Left ventricle myocardium inferior (tissue), 1 donor: ENCODE data around the gene NOP9. TPM values are rescaled to one million over a fixed set of nuclear protein-coding genes. Genes with fewer than 3 reads are reported as not detected.

Experiments used
- DNase-seq: peaks from one replicate; pipeline ENCODE4 v3.0.0-alpha.2; 2020
- H3K27ac ChIP-seq: fragments of 200-600 bp; replicated peaks from 2 replicates; pipeline ENCODE4 v1.8.0; 2021
- H3K27me3 ChIP-seq: fragments of 200-600 bp; 2 replicates; pipeline ENCODE4 v1.8.0; 2021; ENCODE audit warnings: low read depth
- H3K36me3 ChIP-seq: fragments of 200-600 bp; 2 replicates; pipeline ENCODE4 v1.8.0; 2021
- H3K4me1 ChIP-seq: fragments of 200-600 bp; 2 replicates; pipeline ENCODE4 v1.8.0; 2021
- H3K4me3 ChIP-seq: fragments of 200-600 bp; 2 replicates; pipeline ENCODE4 v1.8.0; 2021; ENCODE audit warnings: mild to moderate bottlenecking, moderate library complexity
- H3K9me3 ChIP-seq: fragments of 200-600 bp; replicated peaks from 2 replicates; pipeline ENCODE4 v1.8.0; 2021
- intact Hi-C: fragments of 100-400 bp; cut with micrococcal nuclease; formaldehyde crosslinking; loops from one replicate; pipeline ENCODE4 v1.11.0; 2022
- total RNA-seq: library from RNA; stranded (reverse); fragmentation: NEBNext Ultra II Directional; extraction: Animal tissue kit (Norgen Biotek cat#: 25700); gene quantifications from one replicate; pipeline ENCODE4 v1.2.1, GENCODE V29; 2021
- TF ChIP-seq, protein P1 (sequence below): fragments of 200-600 bp; IDR thresholded peaks from 2 replicates; pipeline ENCODE4 v1.8.0; 2021; ENCODE audit warnings: antibody characterized with exemption, mild to moderate bottlenecking, borderline replicate concordance
- donor health status: DM: no; HTN: yes; CAD: no; lungs with severe emphysema.

The NOP9 gene
- total RNA-seq, 1 donor from 2014 or later: 23.4 TPM

DNA sequence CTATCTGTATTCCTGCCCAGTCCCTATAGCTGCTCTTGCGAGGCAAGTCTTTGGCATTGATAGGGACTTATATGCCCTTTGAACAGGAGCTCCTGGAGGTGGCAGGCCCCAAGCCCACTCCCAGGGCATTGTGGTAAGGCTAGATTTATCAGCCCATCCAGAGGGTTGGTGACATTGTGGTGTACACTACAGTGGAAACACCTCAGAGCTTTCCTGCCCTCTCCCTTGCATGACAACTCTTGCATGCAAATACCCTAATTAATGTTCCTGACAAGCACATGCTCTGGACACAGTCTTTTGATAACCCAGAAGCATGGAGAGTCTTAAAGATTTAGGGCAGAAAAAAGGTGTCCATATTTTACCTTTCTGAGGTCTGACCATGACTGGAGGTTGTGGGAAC lies 41.0 kb downstream of the NOP9 start:
- intact Hi-C loops: no loop called here
- no peak overlapping the region for H3K27ac ChIP-seq
- H3K27me3 ChIP-seq: peaks cover 66% of the 10 kb centered on the region
- TF ChIP-seq, protein P1, sequence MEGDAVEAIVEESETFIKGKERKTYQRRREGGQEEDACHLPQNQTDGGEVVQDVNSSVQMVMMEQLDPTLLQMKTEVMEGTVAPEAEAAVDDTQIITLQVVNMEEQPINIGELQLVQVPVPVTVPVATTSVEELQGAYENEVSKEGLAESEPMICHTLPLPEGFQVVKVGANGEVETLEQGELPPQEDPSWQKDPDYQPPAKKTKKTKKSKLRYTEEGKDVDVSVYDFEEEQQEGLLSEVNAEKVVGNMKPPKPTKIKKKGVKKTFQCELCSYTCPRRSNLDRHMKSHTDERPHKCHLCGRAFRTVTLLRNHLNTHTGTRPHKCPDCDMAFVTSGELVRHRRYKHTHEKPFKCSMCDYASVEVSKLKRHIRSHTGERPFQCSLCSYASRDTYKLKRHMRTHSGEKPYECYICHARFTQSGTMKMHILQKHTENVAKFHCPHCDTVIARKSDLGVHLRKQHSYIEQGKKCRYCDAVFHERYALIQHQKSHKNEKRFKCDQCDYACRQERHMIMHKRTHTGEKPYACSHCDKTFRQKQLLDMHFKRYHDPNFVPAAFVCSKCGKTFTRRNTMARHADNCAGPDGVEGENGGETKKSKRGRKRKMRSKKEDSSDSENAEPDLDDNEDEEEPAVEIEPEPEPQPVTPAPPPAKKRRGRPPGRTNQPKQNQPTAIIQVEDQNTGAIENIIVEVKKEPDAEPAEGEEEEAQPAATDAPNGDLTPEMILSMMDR: no peak
- no peaks in the 10 kb centered on the region for H3K9me3 ChIP-seq
- no peak overlapping the region for H3K4me3 ChIP-seq
- peaks cover 29% of the 10 kb centered on the region for H3K4me1 ChIP-seq
- H3K36me3 ChIP-seq: no peaks in the 10 kb centered on the region
- DNase-seq: no peak

DNA sequence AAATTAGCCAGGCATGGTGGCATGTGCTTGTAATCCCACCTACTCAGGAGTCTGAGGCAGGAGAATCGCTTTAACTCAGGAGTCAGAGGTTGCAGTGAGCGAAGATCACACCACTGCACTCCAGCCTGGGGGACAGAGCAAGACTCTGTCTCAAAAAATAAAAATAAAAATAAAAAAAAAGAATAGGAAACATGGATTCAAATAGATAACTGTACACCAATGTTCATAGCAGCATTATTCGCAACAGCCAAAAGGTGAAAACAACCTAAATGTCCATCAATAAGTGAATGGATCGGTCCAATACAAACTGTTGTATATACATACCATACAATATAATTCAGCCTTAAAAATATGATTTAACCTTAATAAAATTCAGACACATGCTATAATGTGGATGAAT lies 43.2 kb downstream of the NOP9 start:
- Histone ChIP-seq H3K27ac (no peak overlapping the region), H3K4me3 (no peak overlapping the region), H3K4me1 (peaks cover 40% of the 10 kb centered on the region), H3K27me3 (peaks cover 51% of the 10 kb centered on the region), H3K36me3 (no peaks in the 10 kb centered on the region), H3K9me3 (no peaks in the 10 kb centered on the region)
- TF ChIP-seq, protein P1: no peak
- intact Hi-C loops: no loop called here
- DNase-seq: no peak

- Histone ChIP-seq H3K4me3 (no peak overlapping the region), H3K36me3 (no peaks in the 10 kb centered on the region), H3K4me1 (peaks cover 30% of the 10 kb centered on the region), H3K9me3 (no peaks in the 10 kb centered on the region), H3K27me3 (peaks cover 41% of the 10 kb centered on the region), H3K27ac (no peak overlapping the region)
- no peak for DNase-seq
- TF ChIP-seq, protein P1: no peak
- intact Hi-C loops: no loop called here
Measured at GRCh38 chr14:24343795-24344660, 44.4 kb downstream of the NOP9 start.

GRCh38 chr14:24347134-24347533 lies 47.5 kb downstream of the NOP9 start:
- H3K36me3 ChIP-seq: no peaks in the 10 kb centered on the region
- intact Hi-C loops: no loop called here
- peaks cover 17% of the 10 kb centered on the region for H3K4me1 ChIP-seq
- TF ChIP-seq, protein P1: no peak
- H3K4me3 ChIP-seq: no peak overlapping the region
- H3K27me3 ChIP-seq: peaks cover 35% of the 10 kb centered on the region
- DNase-seq: no peak
- no peaks in the 10 kb centered on the region for H3K9me3 ChIP-seq
- H3K27ac ChIP-seq: peak overlapping the region; percentile 71

GRCh38 chr14:24348186-24348585 lies 48.5 kb downstream of the NOP9 start:
- Histone ChIP-seq H3K4me3 (no peak overlapping the region), H3K9me3 (no peaks in the 10 kb centered on the region), H3K36me3 (no peaks in the 10 kb centered on the region), H3K27me3 (peaks cover 45% of the 10 kb centered on the region), H3K4me1 (peaks cover 17% of the 10 kb centered on the region), H3K27ac (peak overlapping the region; percentile 71)
- TF ChIP-seq, protein P1: no peak
- DNase-seq: no peak
- intact Hi-C loops: no loop called here
